ENCODE measurements around the gene GRIK5.
"Not testable (repeated sequence)": the region's sequence is repeated elsewhere in the genome, so short reads cannot be mapped to it uniquely, and the experiment has no call there.

The GRIK5 gene

GRCh38 chr19:42069619-42070351 is at the start of gene GRIK5:
Gene GRIK5 (minus strand): TSS chr19:42070206. CDS start chr19:42065770, 4,436 bp downstream.
- DNase-seq (ENCODE audit: low spot score) = peak; percentile 62

DNA sequence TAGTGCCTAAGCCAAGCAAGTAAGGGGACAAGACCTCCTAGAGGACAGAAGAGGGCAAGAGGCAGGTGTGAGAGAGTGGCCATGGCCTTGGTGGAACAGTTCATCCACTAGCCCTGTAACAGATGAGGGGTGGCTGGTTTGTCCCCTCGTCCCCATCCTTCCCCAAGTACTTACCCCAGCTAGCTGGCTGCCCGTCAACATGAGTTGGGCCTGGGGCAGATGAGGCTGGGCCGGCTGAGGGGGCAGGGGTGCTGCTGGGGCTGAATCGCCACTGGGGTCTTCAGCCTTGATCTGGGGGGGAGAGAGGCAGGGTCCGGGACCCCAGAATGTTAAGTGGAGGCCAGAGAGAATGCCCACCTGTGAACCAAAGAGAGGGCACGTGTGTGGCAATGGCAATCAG is 47.1 kb upstream of the GRIK5 start:
- no peak for DNase-seq (ENCODE audit: low spot score)

GRCh38 chr19:42116308-42117075 is 46.5 kb upstream of the GRIK5 start:
- DNase-seq (ENCODE audit: low spot score) = no peak

DNA sequence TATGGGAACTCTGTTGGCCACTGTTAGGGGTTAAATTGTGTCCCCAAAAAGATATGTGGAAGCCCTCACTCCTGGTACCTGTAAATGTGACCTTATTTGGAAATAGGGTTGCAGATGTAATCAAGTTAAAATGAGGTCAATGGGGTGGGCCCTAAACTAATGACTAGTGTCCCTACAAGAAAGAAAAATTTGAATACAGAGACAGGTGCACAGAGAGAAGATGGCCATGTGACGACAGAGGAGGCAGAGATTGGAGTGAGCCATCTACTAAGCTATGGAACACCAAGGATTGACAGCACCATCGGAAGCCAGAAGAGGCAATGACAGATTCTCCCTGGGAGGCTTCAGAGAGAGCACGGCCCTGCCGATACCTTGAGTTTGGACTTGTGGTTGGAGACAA is 45.7 kb upstream of the GRIK5 start:
- DNase-seq (ENCODE audit: low spot score) = no peak

DNA sequence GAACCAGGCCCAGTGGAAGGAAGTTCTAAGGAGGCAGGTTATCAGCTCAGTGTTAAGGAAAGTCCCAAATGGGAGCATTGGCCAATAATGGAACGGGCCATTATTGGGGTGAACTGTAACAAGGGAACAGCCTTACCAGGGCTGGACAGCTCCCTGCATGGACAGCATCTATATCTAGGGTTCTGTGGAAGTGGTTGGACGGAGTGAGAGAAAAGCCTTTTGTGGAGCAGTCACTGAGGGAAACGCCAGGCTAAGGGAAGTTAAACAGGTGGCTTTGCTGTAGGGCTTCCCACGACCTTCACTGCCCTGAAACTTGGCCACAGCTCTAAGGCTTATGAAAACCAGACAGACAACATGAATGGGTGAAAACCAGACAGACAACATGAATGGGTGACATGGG is 45.2 kb upstream of the GRIK5 start:
- DNase-seq (ENCODE audit: low spot score) = no peak

GRCh38 chr19:42114412-42114811 is 44.4 kb upstream of the GRIK5 start:
- no peak for DNase-seq (ENCODE audit: low spot score)

DNA sequence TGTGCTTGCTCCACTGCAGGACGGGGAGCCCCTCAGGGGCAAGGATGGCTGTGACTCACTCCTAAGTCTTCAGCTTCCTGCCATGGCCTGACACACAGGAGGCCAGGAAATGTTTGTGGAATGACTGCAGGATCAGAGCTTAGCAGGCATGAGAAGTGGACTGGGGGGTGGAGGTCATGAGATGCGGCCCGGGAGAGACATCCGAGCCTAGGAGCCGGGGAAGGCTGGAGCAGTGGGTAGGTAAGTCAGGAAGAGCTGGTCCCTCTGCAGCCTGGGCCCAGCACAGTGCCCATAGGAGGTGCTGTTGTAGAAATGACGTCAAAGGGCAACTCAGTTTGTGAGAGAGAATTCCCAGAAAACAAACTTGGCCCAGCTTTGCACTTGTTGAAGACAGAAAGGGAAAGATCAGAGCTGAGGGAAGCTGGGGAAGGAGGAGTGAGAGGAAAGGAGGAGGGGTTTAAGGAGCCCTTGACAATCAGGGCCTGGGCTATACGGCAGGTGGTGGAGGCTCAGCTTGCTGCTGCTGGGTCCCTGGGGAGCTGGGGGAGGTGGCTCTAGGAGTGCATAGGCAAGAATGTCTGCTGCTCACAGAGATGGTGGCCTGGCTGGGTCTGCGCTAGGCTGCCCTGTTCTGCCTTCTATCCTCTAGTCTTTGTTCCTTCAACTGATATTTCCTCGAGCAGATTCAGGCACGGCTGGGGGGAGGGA is 43.8 kb upstream of the GRIK5 start:
- DNase-seq (ENCODE audit: low spot score) = no peak

- DNase-seq (ENCODE audit: low spot score) = no peak
These were observed 41.8 kb upstream of the GRIK5 start for GRCh38 chr19:42111811-42112210.

GRCh38 chr19:42111384-42111783 is 41.4 kb upstream of the GRIK5 start:
- no peak for DNase-seq (ENCODE audit: low spot score)

DNA sequence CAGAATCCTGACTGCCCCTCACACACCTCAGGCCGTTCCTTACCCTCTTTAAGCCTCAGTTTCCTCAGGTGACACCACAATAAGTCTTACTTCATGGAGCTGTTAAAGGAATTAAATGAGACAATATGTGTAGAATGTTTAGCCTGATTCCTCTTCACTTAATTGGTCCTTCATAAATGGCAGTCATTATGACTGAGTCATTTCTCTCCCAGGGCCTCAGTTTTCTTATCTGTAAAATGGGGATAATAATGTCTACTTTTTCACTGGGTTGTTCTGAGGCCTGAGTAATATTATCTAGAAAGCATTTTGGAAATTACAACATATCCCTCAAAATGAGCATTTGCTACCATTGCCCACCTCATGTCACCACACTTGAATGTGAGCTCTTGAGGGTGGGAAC is 40.7 kb upstream of the GRIK5 start:
- DNase-seq (ENCODE audit: low spot score) = no peak

DNA sequence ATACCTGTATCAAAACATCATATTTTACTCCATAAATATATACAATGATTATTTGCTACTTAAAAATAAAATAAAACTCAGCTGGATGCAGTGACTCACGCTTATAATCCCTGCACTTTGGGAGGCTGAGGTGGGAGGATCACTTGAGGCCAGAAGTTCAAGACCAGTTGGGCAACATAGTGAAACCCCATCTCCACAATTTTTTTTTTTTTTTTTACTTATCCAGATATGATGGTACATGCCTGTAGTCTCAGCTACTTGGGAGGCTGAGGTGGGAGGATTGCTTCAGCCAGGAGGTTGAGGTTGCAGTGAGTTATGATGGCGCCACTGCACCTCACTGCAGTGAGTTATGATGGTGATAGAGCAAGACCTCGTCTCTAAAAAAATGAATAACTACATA is 39.9 kb upstream of the GRIK5 start:
- DNase-seq (ENCODE audit: low spot score) = no peak

- peak; percentile 85 for DNase-seq (ENCODE audit: low spot score)
These were observed 38.8 kb upstream of the GRIK5 start for GRCh38 chr19:42108527-42109389.

- no peak for DNase-seq (ENCODE audit: low spot score)
These were observed 35.4 kb upstream of the GRIK5 start for GRCh38 chr19:42105368-42105767.

DNA sequence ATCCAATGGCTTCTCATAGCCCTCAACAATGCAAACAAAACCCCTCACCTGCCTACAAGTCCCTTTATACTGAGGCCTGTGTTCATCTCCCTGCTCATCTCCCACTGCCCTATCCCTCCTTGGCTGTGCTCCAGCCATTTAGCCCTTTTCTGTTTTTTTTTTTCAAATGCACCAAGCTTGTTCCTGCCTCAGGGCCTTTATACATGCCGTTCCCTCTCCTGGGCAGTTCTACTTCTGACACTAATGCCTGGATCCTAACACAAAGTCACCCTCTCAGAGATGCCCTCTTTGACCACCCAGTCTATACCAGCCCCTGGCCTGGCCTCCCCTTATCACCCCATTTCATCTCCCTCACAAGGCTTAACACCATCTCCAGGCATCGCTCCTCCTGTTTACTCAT is 32.9 kb upstream of the GRIK5 start:
- DNase-seq (ENCODE audit: low spot score) = no peak

DNA sequence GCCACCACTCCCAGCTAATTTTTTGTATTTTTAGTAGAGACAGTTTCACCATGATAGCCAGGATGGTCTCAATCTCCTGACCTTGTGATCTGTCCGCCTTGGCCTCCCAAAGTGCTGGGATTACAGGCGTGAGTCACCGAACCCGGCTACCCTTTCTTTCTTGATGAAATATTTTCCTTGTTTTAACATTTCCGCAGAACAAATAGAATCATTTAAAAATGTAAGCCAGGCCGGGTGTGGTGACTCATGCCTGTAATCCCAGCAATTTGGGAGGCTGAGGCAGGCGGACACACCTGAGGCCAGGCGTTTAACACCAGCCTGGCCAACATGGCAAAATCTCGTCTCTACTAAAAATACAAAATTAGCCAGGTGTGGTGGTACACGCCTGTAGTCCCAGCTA is 30.2 kb upstream of the GRIK5 start:
- not testable (repeated sequence) for DNase-seq (ENCODE audit: low spot score)

DNA sequence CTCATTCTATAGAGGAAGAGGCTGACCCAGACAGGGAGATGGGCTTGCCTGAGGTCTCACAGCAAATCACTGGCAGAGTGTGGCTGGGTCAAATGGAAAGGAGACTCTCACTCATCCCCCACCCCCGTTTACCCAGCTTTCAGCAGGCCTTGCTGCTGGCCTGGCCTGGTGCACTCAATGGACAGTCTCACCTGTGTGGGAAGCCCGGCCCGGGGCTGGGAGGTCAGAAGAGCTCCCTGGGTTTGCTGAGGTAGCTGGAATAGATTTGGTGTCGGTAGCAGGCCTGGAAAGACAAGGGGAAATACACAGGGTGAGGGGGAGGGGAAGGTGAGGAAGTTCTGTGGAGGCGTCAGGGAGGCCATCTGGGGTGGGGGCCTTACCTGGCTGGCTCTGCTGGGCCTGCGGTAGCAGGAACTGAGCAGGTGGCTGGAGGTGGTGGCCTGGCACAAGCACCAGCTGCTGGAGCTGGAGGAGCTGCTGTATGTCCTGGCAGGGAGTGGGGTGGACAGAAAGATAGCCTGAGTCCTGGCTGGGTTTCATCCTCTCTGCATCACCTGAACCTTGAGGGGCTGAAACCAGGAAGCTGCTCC is 29.4 kb upstream of the GRIK5 start:
- no peak for DNase-seq (ENCODE audit: low spot score)

GRCh38 chr19:42098781-42099180 is 28.8 kb upstream of the GRIK5 start:
- no peak for DNase-seq (ENCODE audit: low spot score)

DNA sequence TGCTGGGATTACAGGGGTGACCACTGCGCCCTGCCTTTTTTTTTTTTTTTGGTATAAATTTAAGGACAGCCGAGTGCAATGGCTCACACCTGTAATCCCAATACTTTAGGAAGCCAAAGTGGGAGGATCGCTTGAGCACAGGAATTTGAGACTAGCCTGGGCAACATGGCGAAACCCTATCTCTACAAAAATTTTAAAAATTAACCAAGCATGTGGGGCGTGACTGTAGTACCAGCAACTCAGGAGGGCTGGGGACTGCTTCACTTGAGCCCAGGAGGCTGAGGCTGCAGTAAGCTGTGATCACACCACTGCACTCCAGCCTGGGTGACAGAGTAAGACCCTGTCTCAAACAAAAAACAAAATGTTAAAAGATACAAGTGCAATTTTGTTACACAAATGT is 27.5 kb upstream of the GRIK5 start:
- DNase-seq (ENCODE audit: low spot score) = no peak

DNA sequence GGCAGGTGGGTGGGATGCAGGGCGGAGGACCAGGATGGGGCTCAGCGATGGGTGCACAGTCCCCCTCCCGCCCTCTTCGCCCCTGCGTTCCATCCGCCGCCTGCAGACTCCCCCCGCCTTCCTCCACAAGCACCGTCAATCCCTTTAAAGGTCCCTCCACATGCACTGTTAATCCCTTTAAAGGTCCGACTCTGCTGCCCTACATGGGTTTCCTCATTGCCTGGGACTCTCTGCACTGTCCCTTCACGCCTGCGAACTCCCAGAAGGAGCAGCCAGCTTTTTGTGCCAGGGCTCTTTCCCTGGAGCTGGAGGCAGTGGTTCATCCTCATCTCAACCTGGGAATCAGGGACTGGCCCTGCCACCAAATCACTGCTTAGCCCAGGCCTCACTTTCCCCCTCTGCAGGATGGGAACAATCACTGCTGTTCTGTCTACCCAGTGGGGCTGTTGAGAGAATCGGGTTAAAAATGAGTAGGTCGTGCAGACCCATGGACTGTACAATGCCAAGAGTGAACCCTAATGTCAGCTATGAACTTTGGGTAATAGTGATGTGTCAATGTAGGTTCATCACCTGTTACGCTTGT is 26.3 kb upstream of the GRIK5 start:
- DNase-seq (ENCODE audit: low spot score) = no peak

- no peak for DNase-seq (ENCODE audit: low spot score)
These were observed 25.8 kb upstream of the GRIK5 start for GRCh38 chr19:42095814-42096230.

- DNase-seq (ENCODE audit: low spot score) = no peak
These were observed 25.3 kb upstream of the GRIK5 start for GRCh38 chr19:42095142-42095813.

All from Ammon's horn (tissue), 1 donor.